ENCODE results near the gene MDM2. TPM values are rescaled to one million over a fixed set of nuclear protein-coding genes. Genes with fewer than 3 reads are reported as not detected.

The MDM2 gene
- total RNA-seq, 1 experiment from 2014 or later, result 85.5 TPM

DNA sequence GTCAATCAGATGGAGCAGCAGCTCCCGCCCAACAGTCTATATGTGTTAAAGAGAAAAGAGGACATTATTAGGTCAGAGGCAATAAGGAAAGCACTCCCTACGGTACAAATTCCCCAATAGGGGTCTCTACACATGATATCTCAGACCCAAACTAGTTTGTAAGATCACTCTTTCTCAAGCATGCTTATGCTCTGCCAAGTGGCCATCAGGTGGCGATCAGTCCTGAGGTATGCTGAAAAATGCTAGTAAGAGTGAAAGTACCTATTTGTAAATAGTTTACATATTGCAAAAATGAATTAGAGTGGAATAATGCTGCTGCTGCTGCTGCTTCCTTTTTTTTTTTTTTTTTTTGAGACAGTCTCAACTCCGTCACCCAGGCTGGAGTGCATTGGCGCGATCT, 63.9 kb downstream of the MDM2 start:
- no peaks in the 10 kb centered on the region for H3K9me3 ChIP-seq (replicated peaks)
- H3K4me3 ChIP-seq, result no peak overlapping the region
- no peak for DNase-seq
- no peaks in the 10 kb centered on the region for H3K4me1 ChIP-seq
- H3K36me3 ChIP-seq, result no peaks in the 10 kb centered on the region
- no peaks in the 10 kb centered on the region for H3K27me3 ChIP-seq
- no peak overlapping the region for H3K27ac ChIP-seq

- Histone ChIP-seq H3K36me3 (no peaks in the 10 kb centered on the region), H3K4me3 (no peak overlapping the region), H3K4me1 (no peaks in the 10 kb centered on the region), H3K27ac (no peak overlapping the region), H3K9me3 (replicated peaks) (no peaks in the 10 kb centered on the region), H3K27me3 (no peaks in the 10 kb centered on the region)
- DNase-seq, result no peak
These were observed 65.3 kb downstream of the MDM2 start for GRCh38 chr12:68873316-68873715.

- H3K9me3 ChIP-seq (replicated peaks), result no peaks in the 10 kb centered on the region
- no peaks in the 10 kb centered on the region for H3K36me3 ChIP-seq
- H3K4me3 ChIP-seq, result no peak overlapping the region
- H3K27me3 ChIP-seq, result no peaks in the 10 kb centered on the region
- DNase-seq, result no peak
- H3K4me1 ChIP-seq, result no peaks in the 10 kb centered on the region
- no peak overlapping the region for H3K27ac ChIP-seq
These were observed 68.5 kb downstream of the MDM2 start for GRCh38 chr12:68876461-68876860.

- no peak for DNase-seq
- Histone ChIP-seq H3K4me3 (no peak overlapping the region), H3K27me3 (no peaks in the 10 kb centered on the region), H3K9me3 (replicated peaks) (no peaks in the 10 kb centered on the region), H3K4me1 (no peaks in the 10 kb centered on the region), H3K36me3 (no peaks in the 10 kb centered on the region), H3K27ac (no peak overlapping the region)
These were observed 69.6 kb downstream of the MDM2 start for GRCh38 chr12:68877583-68877982.

DNA sequence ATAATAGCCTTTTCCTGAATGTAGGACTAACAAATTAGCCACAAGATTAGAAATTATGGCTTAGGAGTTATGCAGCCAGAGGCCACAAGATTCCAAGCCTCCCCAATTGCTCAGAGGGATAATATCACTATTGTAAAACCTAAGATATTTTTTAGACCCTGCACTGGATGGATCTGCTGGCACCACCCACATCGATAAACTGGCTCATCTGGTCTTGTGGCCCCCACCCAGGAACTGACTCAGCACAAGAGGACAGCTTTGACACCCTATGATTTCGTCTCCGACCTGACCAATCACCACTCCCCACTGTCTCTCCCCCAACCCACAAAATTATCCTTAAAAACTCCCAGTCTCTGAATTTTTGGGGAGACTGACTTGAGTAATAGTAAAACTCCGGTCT, 70.3 kb downstream of the MDM2 start:
- no peaks in the 10 kb centered on the region for H3K4me1 ChIP-seq
- H3K4me3 ChIP-seq, result no peak overlapping the region
- no peak overlapping the region for H3K27ac ChIP-seq
- H3K36me3 ChIP-seq, result no peaks in the 10 kb centered on the region
- no peaks in the 10 kb centered on the region for H3K27me3 ChIP-seq
- H3K9me3 ChIP-seq (replicated peaks), result no peaks in the 10 kb centered on the region
- no peak for DNase-seq

GRCh38 chr12:68878846-68879245, 70.9 kb downstream of the MDM2 start:
- DNase-seq, result no peak
- no peak overlapping the region for H3K27ac ChIP-seq
- H3K27me3 ChIP-seq, result no peaks in the 10 kb centered on the region
- H3K4me3 ChIP-seq, result no peak overlapping the region
- H3K4me1 ChIP-seq, result no peaks in the 10 kb centered on the region
- H3K9me3 ChIP-seq (replicated peaks), result no peaks in the 10 kb centered on the region
- no peaks in the 10 kb centered on the region for H3K36me3 ChIP-seq

DNA sequence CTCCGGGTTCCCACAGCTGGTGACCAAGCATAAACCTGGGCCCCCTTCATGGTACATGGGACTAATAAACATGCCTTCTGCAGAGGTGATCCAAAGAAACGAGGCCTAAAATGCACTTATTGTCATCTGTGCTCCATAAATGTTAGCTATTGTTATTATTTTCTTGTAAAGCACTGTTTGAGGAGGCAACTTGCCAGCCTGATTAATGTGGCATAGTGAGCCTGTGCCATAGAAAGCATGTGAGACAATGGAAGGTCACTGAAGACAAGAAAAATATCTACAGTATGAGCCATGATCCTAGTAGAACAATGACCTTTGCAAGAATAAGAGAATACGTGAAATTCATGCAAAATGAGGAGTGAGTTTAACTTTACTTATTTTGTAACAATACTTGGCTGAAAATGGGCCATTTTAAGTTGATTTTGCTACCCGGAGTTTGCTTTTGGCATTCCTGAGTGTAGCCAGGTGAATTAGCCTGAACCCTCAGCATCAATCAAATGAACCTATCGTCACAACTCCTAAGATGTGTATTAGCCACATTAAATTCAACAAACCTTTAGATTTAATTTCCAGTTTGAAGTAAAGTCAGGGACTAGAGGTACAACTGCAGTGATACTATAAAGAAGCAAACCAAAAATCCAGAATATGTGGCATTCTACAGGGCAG, 72.8 kb downstream of the MDM2 start:
- H3K4me3 ChIP-seq, result no peak overlapping the region
- H3K27me3 ChIP-seq, result no peaks in the 10 kb centered on the region
- no peak for DNase-seq
- no peaks in the 10 kb centered on the region for H3K36me3 ChIP-seq
- H3K4me1 ChIP-seq, result no peaks in the 10 kb centered on the region
- no peaks in the 10 kb centered on the region for H3K9me3 ChIP-seq (replicated peaks)
- H3K27ac ChIP-seq, result no peak overlapping the region

GRCh38 chr12:68882251-68882964, 74.4 kb downstream of the MDM2 start:
- no peaks in the 10 kb centered on the region for H3K9me3 ChIP-seq (replicated peaks)
- no peak overlapping the region for H3K27ac ChIP-seq
- no peaks in the 10 kb centered on the region for H3K27me3 ChIP-seq
- no peak overlapping the region for H3K4me3 ChIP-seq
- no peaks in the 10 kb centered on the region for H3K36me3 ChIP-seq
- no peak for DNase-seq
- H3K4me1 ChIP-seq, result no peaks in the 10 kb centered on the region

DNA sequence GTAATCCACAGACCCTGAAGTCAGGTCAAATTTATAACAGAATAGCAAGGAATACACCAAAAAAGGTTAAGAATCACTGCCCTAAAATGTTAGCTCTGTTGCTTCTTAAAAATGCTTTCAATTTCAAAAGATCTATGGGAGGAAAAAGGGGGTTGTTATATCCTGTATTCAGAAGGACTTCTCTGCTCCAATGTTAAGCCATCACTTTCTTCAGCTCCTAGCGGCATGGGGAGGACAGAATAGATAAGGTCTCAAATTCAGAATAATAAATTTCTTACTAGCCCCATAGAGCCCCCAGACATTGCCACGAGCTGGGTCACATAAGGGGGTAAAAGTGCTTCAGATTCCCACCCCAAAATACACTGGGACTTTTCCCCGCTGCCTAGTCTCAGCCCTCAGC, 75.2 kb downstream of the MDM2 start:
- Histone ChIP-seq H3K27me3 (no peaks in the 10 kb centered on the region), H3K27ac (no peak overlapping the region), H3K4me1 (no peaks in the 10 kb centered on the region), H3K9me3 (replicated peaks) (no peaks in the 10 kb centered on the region), H3K4me3 (no peak overlapping the region), H3K36me3 (no peaks in the 10 kb centered on the region)
- DNase-seq, result no peak

DNA sequence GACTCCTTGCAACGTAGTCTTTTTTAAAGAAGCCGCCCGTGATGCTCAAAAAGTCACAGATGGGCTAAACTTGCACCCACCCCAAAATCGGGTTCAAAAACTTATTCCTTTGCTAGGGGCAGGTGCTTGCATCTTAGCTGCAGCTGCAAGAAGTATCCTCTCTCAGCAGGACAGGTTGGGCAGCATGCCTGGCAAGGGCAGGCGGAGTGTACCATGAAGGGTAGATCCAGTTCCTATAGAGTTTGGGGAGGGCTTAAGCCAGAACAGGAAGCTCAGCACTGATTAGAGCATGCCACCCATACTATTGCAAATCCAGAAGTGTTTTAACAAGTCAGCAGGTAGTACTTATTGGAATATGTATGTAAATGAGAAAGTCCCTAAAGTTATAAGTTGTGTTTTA, 76.3 kb downstream of the MDM2 start:
- Histone ChIP-seq H3K36me3 (no peaks in the 10 kb centered on the region), H3K27ac (no peak overlapping the region), H3K27me3 (no peaks in the 10 kb centered on the region), H3K9me3 (replicated peaks) (no peaks in the 10 kb centered on the region), H3K4me3 (no peak overlapping the region), H3K4me1 (no peaks in the 10 kb centered on the region)
- no peak for DNase-seq

DNA sequence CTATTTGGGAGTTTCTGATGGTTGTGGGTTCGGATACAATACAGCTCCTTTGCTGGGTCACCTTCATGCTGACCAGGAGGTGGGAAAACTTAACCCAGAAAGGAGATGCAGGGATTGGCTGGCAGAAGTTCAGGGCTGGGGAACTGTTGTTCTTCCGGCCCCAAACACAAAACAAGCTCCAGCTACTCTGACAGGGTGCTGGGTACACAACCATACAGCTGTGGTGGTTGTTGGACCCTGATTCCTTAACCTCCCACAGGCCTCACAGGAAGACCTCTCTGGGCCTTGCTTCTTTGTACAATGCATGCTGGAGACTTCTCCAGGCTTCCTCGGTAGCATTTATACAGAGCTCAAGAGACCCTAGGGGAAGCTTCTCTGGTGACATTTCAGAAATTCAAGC, 77.4 kb downstream of the MDM2 start:
- H3K4me3 ChIP-seq, result no peak overlapping the region
- no peaks in the 10 kb centered on the region for H3K9me3 ChIP-seq (replicated peaks)
- no peak for DNase-seq
- H3K36me3 ChIP-seq, result no peaks in the 10 kb centered on the region
- H3K4me1 ChIP-seq, result no peaks in the 10 kb centered on the region
- H3K27me3 ChIP-seq, result no peaks in the 10 kb centered on the region
- no peak overlapping the region for H3K27ac ChIP-seq

DNA sequence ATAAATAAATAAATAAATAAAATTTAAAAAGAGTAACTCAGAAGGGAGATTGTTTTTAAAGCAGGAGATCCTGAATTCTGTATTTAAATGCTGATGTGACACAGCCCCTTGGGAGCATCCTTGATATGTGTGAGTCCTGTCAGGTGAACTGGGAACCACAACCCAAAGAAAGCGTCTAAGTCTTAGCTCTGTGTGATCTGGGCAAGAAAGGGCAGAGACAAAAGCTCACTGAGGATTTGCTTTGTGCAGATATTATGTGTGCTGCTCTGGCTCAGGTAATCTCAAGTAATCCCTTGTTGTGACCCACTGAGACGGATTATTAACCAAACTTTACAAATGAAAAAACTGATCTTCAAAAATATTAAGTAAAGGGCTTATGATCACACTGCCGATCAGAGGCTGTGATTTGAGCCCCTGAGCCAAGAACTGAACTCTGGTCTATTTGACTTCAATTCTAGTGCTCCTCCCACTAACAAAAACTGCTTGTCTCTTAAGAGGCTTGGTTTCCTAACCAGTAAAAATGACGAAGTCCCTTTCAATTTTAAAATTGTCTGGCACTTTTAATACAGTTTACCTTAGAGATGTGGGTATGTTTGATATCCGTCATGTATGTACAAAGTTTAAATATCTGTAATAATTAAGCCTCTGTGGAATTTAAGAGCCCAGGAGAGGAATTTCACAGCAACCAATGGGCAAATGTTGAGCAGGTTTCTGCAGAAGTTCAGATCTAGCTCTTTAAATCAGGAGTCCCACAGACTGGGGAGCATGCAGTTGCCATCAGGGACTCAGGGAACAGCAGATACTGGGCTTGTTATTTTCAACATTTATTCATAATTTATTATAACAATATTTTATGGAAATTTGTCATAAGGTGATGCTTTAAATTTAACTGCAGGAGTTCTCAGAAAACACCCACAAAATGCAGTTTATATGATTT, 78.9 kb downstream of the MDM2 start:
- no peaks in the 10 kb centered on the region for H3K4me1 ChIP-seq
- no peaks in the 10 kb centered on the region for H3K9me3 ChIP-seq (replicated peaks)
- no peak overlapping the region for H3K4me3 ChIP-seq
- H3K27me3 ChIP-seq, result no peaks in the 10 kb centered on the region
- H3K36me3 ChIP-seq, result no peaks in the 10 kb centered on the region
- H3K27ac ChIP-seq, result no peak overlapping the region
- no peak for DNase-seq

DNA sequence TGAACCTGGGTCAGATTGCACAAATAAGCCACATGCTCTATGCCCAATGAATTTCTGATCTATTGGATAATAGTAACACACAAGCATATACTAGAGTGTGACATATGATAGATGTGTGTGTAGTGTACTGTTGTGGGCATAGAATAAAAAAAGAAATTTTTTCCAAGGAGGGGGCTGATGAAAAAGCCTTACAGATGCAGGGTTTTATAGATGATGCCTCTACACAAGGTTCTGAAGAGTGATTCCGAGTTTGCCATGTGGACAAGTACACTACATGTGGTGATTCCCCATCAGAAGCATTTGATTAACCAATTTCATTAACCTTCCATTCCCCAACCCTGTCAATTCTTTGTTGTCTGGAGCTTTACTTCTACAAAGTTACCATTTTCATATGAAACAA, 79.7 kb downstream of the MDM2 start:
- Histone ChIP-seq H3K27ac (no peak overlapping the region), H3K4me1 (no peaks in the 10 kb centered on the region), H3K36me3 (no peaks in the 10 kb centered on the region), H3K27me3 (no peaks in the 10 kb centered on the region), H3K9me3 (replicated peaks) (no peaks in the 10 kb centered on the region), H3K4me3 (no peak overlapping the region)
- no peak for DNase-seq

DNA sequence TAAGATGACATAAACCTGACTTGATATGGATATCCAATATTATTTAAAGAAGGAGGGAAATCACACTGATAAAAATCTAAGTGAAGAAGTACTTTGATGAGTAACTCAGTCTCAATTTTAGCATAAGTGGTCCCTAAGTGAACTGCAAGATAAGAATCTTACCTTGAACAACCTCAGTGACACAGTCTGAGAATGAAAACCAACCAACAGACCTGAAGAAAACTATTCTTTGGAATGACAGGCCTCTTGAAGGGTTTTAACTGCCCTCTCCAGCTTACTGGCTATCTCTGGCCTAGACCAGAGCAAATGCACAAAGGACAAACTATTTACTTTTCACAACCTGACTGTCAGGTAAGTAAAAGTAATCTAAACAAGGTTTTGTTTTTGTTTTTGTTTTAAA, 80.3 kb downstream of the MDM2 start:
- Histone ChIP-seq H3K4me3 (no peak overlapping the region), H3K27ac (no peak overlapping the region), H3K36me3 (no peaks in the 10 kb centered on the region), H3K27me3 (no peaks in the 10 kb centered on the region), H3K9me3 (replicated peaks) (no peaks in the 10 kb centered on the region), H3K4me1 (no peaks in the 10 kb centered on the region)
- no peak for DNase-seq

DNA sequence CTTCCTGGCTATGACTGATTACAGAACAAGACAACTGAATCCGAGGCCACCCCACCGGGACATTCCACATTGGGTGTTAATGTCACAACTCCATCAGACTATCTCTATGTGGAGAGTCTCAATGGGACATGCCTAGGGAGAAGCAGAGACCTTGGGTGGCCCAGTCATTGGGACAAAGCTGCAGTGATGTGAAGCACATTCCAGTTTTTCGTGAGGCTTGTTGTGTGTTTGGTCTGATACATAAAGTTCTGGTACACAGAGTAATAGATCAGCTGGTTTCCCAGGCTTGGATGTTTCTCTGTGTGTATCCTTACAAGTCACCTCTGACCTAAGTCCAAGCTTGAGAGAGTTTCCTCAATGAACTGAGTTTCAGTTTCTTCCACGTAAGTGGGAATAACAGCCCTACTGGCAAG, 82.7 kb downstream of the MDM2 start:
- Histone ChIP-seq H3K27me3 (no peaks in the 10 kb centered on the region), H3K27ac (no peak overlapping the region), H3K9me3 (replicated peaks) (no peaks in the 10 kb centered on the region), H3K36me3 (no peaks in the 10 kb centered on the region), H3K4me1 (no peaks in the 10 kb centered on the region), H3K4me3 (no peak overlapping the region)
- no peak for DNase-seq
